Stimulated activated CD4-positive, alpha-beta T cell treated with anti-CD3 and anti-CD28 coated beads, Interleukin-4, amount 100 ng/mL, for 48 hours (primary cell): ENCODE data around the gene GDPGP1.
"Not testable (repeated sequence)": the region's sequence is repeated elsewhere in the genome, so short reads cannot be mapped to it uniquely, and the experiment has no call there.

Experiments used
- DNase-seq, 2 donors: peaks; one replicate each; pipeline ENCODE4 v3.0.0-alpha.2; 2020; ENCODE audit warnings: low read depth in 2 of 2

Gene GDPGP1

DNA sequence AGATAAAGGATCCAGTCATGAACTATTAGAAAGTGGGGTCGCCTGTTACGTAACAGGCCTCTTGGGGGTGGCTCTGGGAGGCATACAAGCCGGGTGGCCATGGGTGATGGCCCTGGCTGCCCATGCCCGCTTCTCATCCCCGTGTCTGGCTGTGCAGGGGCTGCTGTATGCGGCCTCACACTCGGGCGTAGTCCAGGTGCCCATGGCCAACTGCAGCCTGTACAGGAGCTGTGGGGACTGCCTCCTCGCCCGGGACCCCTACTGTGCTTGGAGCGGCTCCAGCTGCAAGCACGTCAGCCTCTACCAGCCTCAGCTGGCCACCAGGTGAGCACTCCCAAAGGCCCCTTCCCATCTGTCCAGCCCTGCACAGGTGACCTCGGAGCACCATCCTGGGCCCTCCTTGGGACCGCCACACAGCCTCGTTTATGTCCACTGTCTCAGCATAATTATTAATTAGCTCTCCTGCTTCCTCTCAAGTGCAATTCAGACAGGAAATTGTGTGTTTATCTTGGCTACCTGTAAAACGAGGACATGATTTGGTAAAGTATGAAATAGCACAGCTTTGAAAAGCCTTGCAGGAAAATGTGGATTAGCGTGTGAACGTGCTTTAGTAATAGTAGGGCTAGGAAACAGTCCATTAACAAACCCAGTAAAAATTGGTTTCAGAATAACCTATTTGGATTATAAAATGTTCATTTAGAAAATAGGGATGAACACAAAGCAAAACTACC, 8.3 kb upstream of the GDPGP1 start:
- DNase-seq, result no peak

DNA sequence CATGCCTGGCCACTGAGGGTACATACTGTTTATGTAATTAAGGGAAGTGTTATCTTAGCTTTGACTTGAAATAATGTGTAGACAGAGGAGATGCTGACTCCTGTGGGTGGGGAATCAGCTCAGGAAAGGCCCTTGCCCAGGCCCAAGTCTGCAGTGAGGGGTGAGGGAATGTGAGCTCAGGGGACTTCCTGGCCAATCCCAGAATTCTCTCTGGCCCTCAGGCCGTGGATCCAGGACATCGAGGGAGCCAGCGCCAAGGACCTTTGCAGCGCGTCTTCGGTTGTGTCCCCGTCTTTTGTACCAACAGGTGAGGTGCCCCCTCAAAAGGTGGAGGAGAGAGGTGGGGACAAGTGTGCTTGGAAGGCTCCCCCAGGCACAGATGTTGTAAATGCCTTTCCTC, 6.7 kb upstream of the GDPGP1 start:
- no peak for DNase-seq

DNA sequence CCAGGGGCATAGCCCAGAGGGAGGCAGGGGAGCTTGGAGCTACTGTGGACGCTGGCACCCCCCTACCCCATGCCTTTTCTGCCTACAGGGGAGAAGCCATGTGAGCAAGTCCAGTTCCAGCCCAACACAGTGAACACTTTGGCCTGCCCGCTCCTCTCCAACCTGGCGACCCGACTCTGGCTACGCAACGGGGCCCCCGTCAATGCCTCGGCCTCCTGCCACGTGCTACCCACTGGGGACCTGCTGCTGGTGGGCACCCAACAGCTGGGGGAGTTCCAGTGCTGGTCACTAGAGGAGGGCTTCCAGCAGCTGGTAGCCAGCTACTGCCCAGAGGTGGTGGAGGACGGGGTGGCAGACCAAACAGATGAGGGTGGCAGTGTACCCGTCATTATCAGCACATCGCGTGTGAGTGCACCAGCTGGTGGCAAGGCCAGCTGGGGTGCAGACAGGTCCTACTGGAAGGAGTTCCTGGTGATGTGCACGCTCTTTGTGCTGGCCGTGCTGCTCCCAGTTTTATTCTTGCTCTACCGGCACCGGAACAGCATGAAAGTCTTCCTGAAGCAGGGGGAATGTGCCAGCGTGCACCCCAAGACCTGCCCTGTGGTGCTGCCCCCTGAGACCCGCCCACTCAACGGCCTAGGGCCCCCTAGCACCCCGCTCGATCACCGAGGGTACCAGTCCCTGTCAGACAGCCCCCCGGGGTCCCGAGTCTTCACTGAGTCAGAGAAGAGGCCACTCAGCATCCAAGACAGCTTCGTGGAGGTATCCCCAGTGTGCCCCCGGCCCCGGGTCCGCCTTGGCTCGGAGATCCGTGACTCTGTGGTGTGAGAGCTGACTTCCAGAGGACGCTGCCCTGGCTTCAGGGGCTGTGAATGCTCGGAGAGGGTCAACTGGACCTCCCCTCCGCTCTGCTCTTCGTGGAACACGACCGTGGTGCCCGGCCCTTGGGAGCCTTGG, 5.9 kb upstream of the GDPGP1 start:
- no peak for DNase-seq

DNA sequence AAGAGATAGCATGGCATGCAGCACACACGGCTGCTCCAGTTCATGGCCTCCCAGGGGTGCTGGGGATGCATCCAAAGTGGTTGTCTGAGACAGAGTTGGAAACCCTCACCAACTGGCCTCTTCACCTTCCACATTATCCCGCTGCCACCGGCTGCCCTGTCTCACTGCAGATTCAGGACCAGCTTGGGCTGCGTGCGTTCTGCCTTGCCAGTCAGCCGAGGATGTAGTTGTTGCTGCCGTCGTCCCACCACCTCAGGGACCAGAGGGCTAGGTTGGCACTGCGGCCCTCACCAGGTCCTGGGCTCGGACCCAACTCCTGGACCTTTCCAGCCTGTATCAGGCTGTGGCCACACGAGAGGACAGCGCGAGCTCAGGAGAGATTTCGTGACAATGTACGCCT, 5.0 kb upstream of the GDPGP1 start:
- no peak for DNase-seq

DNA sequence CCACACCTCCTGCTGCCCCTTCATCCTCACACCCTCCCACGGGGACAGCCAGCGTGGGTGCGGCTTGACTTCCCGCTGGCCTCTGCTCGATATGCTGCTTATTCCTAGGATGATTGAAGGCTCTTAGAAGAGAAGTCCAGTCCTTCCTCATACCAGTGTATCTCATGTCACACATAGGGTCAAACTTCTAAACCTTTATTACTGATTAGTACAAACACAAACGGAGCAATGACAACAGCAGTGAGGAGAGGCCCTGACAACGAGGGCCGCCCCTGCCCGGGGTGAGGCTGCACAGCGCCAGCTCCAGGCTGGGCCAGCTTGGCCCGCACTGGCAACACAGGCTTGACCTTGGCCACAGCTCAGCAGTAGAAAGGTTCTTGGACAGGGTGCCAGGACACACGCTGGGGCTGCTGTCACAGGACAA, 3.9 kb upstream of the GDPGP1 start:
- no peak for DNase-seq

DNA sequence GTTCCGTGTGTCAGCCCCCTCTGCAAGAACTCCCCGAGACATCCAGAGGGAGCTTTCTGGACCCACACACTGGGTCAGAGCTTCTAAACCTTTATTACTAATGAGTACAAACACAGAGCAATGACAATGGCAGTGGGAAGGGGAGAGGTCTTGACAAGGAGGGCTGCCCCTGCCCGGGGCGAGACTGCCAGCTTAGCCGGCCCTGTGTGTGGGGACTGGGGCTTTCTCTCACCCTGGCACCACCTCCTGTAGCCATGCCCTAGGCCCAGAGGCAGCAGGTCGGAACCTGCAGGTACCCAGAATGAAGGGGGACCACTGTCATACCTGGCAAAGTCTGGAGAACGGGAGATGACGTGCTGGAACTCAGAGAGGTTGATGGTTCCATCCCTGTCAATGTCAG, 3.4 kb upstream of the GDPGP1 start:
- no peak for DNase-seq

DNA sequence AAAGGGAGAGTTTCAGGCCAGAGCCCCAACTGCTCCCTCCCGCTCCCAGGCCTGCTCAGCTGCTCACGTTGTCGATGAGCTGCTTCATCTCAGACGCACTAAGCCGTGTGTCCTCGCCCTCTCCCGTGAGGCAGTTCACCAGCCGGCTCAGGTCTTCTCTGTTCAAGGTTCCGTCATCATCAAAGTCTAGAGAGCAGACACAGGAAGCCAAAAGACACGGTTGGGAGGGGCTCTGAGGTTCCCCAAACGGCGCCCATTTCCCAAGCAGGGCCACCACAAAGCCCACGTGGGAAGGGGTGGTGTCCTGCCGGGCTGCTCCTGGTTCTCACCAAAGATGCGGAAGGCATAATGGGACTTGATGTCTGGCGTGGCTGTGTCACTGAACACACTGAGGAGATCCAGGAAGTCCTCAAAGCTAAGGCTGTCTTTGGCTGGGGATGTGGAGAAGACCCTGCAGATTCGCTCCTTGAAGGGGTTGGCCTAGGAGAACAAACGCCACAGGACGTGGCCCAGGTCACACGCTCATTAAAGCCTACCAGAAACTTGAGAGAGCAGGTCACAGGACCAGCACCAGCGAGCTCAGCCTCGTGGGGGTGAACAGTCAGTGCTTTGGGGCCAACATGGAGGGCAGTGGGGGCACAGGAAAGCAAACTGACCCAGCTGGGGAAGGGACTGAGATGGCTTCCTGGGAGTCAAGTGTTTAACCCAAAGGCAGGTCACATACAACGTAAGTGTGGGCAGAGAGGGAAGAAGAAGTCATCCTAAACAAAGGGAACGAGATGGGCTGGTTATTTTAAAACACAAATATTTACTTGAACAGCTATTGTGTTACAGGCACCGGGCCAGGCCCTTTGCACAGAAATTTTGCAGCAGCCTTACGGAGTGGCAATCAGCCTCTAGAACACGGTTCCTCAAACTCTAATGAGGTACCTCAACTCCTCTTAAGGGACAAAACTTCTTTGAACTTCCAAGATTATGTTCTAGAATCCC, 2.7 kb upstream of the GDPGP1 start:
- peak; percentile 50 to 51 for DNase-seq

DNA sequence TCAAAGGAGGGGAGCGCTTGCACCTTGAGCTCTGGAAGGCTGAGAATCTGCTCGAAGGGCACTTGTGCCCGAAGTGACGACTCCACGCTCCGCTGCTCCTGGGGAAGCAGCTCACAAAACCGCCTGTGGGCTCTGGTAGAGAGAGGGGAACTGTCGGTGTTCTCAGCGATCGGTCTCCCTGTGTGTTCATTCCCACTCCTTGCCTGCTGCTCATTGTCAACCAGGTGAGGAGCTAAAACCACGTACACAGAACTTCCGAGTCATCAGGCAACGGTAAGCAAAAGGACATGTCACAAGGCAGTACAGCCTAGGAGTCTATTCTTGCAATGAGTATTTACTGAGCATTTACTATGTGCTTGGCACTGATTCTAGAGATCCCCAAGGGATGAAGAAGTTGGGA, 1.8 kb upstream of the GDPGP1 start:
- DNase-seq, result no peak

DNA sequence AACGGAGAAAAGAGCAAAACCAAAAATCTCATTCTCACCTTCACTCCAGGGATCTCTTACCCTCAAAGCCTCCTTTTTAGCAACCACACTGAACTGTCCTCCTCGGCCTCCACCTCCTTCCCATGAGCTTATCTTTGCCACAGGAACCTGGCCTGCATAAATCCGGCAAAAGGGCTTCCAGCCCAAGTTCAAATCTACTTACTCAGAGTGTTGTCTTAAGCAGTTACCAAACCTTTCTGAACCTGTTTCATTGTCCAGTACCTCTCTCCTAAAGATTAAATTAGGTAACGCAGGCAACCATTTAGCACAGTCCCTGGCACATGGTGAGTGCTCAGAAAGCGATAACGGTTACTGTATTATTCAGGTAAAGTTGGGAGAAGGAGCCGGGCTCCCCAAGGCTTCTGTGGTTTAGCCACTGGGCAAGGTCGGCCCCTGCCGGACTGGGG, 1.0 kb upstream of the GDPGP1 start:
- no peak for DNase-seq

DNA sequence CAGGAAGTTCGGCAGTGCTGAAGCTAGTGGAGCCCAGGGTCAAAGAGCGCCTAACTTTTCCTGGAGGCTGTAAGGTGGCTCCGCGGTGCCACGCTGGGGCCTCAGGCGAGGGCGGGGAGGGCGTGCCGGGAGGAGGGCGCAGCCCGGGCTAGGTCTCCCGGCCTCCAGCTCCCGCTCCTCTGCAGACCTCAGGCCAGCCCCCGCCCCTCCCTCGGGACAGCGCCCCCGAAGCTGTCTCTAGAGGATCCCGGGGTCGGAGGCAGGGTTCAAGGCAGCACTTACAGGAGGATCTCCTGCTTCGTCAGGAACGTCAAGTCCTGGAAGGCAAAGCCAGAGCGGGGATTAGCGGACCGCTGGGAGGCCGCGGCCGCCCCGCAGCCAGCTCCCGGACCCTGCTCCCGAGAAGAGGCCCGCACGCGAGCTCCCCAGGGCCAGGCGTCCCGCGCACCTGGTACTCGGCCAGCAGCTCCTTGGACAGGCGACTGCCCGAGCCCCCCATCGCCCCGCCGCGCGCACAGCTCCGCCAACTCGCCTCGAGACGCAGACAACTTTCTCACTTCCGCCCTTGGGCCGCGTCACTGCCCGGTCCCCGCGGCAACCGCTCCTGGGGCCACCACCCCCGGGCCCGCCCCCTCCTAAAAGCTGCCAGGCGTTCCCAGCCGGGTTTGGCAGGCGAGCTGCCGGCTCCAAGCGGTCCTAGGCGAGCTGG, 468 bp upstream of the GDPGP1 start, which contains the start of gene CIB1:
Gene CIB1, minus strand, starts transcription at position 555 of the 709 bp plus-strand sequence. Its CDS starts 56 bp downstream, at position 499.
- DNase-seq, result peak; percentile 95 to 97

DNA sequence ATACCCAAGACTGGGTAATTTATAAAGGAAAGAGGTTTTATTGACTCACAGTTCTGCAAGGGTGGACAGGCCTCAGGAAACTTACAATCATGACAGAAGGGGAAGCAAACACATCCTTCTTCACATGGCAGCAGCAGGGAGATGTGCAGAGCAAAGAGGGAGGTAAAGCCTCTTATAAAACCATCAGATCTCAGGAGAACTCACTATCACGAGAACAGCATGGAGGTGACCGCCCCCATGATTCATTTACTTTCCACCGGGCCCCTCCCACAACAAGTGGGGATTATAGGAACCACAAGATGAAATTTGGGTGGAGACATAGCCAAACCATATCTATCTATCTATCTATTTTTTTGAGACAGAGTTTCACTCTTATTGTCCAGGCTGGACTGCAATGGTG, 5.4 kb downstream of the GDPGP1 start:
- DNase-seq, result no peak

DNA sequence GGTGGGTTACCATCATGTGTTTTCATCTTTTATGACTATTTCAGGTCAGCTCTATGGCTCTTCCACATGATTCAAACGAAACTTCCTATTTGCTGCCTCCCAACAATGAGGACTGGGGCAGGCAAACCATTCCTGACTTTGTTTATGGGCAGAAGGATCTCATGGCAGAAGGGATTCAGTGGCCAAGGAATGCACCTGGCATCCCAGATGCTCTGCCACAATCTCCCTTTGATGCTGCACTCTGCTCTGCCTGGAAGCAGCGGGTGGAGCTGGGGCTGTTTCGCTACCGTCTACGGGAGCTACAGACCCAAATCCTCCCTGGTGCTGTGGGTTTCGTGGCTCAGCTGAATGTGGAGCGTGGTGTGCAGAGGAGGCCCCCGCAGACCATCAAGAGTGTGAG, 6.8 kb downstream of the GDPGP1 start:
- DNase-seq, result no peak

DNA sequence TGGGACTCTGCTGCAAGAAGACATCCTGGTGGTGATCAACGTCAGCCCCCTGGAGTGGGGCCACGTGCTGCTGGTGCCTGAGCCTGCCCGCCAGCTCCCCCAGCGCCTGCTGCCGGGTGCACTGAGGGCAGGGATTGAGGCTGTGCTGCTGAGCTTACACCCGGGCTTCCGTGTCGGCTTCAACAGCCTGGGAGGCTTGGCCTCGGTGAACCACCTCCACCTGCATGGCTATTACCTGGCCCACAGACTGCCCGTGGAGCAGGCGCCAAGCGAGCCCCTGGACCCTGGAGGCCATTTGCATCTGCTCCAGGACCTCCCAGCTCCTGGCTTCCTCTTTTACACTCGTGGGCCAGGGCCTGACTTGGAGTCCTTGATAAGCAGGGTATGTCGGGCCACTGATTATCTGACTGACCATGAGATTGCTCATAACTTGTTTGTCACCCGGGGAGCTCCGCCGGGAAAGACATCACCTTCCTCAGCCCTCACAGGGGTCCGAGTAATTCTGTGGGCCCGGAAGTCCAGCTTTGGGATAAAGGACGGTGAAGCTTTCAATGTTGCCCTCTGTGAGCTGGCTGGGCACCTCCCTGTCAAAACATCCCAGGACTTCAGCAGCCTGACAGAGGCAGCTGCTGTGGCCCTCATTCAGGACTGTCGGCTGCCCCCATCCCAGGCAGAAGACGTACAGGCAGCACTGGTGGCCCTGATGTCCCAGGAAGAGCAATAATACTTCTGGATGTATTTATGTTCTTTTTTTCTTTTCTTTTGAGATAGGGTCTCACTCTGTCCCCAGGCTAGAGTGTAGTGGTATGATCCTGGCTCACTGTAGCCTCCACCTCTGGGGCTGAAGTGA, 7.6 kb downstream of the GDPGP1 start:
- DNase-seq, result no peak

DNA sequence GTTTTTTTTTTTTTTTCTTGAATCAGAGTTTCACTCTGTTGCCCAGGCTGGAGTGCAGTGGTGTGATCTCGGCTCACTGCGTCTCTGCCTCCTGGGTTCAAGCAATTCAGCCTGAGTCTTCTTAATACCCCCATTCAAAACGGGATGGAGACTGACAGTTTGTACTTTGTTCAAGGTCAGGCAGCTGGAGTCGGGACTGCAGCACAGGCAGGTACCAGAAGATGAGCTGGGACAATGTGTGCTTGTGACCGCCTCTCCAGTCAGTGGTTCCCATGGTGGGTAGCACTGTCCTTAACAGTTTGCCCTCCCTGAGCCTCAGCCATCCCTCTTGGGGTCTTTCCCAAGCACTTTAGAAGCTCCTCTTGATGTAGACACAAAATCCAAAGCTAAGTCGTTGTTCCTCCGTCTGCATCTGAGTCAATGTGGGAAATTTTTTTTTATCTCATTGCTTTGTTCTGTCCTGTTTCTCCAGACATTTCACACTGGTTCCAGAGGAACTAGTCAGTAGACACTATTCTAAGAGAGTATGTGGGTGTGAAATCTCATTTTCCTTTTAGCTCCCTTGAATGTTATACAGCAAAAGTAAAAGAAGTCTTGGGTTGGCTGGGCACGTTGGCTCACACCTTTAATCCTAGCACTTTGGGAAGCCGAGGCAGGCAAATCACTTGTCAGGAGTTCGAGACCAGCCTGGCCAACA, 10.1 kb downstream of the GDPGP1 start:
- no peak for DNase-seq

DNA sequence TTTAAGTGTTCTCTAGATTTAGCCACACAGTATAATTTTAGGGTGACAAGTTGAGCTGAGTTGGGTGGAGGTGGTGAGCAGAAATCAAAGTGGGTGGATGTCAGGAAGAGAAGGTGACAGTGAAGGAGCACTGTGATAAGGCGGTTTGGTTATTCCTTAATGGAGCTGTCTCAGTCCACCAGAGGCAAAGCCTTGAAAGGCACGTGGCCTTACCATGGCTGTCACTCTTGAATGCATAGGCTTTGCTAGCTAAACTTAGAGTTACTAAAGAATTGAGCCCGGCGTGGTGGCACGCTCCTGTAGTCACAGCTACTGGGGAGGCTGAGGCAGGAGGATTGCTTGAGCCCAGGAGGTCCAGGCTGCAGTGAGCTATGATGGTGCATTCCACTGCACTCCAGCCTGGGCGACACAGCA, 14.8 kb downstream of the GDPGP1 start:
- no peak for DNase-seq

DNA sequence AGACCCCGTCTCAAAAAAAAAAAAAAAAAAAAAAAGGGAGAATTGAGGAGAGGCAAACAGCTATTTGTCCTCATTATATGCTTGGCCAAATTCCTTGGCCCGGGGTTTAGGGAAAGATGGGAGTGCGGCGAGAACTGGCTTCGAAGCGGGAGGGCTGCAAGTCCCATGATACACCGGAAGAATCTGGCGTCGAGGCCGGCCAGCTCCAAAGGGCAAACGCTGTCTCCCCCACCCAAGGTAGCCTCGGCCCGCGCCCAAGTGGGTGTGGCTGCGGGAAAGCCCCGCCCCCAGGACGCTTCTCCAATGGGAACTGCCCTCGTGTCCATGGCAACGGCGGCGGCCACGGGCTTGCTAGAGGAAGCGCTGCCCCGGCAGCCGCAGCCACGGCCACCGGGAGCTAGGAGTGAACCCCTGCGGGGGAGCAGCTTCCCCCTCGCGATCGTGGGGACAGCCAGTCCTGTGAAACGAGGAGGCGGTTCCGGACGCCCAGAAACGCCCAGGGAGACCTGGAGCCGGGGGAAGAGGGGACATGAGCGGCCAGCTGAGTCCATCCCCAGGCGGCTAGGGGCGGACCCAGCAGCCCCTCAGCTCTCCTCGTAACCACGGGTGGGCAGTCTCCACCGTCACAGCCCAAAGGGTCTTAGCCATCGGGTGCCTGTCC, 15.3 kb downstream of the GDPGP1 start, which contains the start of gene TTLL13:
Gene TTLL13, plus strand, starts transcription at position 354 of the 661 bp plus-strand sequence. CDS start 1,075 bp downstream, outside the sequence.
- peak; percentile 83 to 85 for DNase-seq

DNA sequence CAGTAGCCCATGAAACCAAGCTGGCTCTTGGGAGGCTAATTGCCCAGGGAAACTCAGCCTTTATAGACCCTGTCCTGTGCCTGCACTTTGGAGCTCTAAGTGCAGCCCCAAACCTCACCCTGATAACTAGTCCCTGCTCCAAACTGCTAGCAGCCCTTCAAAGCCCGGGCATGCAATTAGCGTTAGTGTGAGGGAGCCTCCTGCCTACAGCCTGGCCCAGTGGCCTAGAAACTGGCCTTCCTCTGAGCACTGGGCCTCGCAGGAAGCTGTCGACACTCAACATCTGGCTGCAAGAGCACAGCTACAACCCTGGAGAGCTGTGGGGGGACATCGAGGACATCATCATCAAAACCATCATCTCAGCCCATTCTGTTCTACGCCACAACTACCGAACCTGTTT, 23.8 kb downstream of the GDPGP1 start:
- DNase-seq, result no peak

DNA sequence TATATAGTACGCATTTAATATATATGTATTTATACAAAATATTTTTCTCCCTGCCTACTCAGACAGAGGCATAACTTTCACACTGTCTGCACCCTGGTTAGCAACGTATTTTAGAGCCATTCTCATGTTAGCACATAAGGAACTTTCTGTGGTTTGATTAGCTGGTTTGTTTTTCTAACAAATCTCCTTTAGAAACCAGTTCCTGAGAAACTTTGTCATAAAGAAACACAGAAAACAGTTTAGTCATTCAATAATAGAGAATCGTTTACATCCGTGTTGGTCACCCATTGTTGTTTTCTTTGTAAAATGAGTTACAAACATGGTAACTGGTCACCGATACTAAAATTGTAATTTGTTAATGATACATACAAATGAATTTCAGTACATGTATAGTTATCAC, 25.5 kb downstream of the GDPGP1 start:
- no peak for DNase-seq

DNA sequence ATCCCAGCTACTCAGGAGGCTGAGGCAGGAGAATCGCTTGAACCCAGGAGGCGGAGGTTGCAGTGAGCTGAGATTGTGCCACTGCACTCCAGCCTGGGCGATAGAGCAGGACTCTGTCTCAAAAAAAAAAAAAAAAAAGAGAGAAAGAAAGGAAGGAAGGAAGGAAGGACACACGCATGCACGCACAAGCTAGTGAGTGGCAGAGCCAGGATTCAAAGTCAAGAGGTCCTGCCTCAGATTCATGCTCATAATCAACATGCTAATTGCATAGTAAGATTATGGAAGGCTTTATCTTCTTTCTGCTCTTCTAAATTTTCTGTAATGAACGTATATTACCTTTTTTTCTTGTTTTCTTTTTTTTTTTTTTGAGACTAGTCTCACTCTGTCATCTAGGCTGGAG, 26.7 kb downstream of the GDPGP1 start:
- DNase-seq, result not testable (repeated sequence)
